ENCODE measurements around the gene SH3GLB2. TPM values are rescaled to one million over a fixed set of nuclear protein-coding genes. Genes with fewer than 3 reads are reported as not detected.
"Not testable (repeated sequence)": the region's sequence is repeated elsewhere in the genome, so short reads cannot be mapped to it uniquely, and the experiment has no call there.

Gene SH3GLB2
- total RNA-seq, 1 experiment from 2014 or later: 80.1 TPM

GRCh38 chr9:129036241-129036922 lies 8.3 kb upstream of the SH3GLB2 start, which contains the start of gene MIGA2:
TSS of gene MIGA2 (plus strand) at chr9:129036626. CDS start at chr9:129040595, 3,969 bp downstream.
- peak; percentile 99 for DNase-seq

DNA sequence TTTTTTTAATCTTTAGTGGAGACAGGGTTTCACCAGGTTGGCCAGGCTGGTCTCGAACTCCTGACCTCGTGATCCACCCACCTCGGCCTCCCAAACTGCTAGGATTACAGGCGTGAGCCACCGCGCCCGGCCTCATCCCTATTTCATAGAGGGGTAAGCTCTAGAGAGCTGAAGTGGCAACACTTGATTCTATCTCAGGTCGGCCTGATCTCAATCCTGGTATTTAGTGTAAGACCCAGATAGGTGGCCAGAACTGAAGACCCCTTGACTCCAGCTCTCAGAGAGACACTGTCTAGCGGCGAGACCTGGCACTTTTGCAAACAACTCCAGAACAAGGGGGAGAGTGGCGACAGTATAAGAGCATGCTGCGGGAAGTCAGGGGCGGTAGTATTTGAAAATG lies 7.7 kb upstream of the SH3GLB2 start:
- not testable (repeated sequence) for H3K27me3 ChIP-seq (ENCODE audit: control insufficient read depth, insufficient read depth, low read length); H3K36me3 ChIP-seq (replicated peaks; ENCODE audit: control insufficient read depth, insufficient read depth, low read length)
- peak overlapping the region; percentile 24 for H3K4me3 ChIP-seq (ENCODE audit: insufficient read depth, low read depth, low read length)

More at GRCh38 chr9:129036241-129036922, 8.3 kb upstream of the SH3GLB2 start, which contains the start of gene MIGA2:
- no peaks in the 10 kb centered on the region; the same call in 1 of the 2 replicates for H3K36me3 ChIP-seq (replicated peaks; ENCODE audit: control insufficient read depth, insufficient read depth, low read length)
- H3K27me3 ChIP-seq (ENCODE audit: control insufficient read depth, insufficient read depth, low read length): no peaks in the 10 kb centered on the region
- peak within 1 kb of the TSS; percentile 91 for H3K4me3 ChIP-seq (ENCODE audit: insufficient read depth, low read depth, low read length)

DNA sequence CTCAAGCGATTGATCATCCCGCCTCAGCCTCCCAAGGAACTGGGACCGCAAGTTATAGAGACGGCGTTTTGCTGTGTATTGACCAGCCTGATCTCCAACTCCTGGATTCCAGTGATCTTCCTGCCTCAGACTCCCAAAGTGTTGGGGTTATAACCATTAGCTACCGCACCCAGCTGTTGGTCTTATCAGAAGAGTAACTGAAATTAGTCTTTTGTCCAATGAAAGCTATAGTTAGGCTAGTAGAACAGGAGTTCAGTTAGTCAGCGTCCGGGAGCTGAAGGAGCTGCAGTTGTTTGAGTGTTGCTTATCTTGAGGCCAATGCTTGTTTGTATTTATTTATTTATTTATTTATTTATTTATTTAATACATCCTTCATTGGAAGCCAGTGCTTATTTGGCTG lies 5.1 kb upstream of the SH3GLB2 start:
- Histone ChIP-seq H3K27me3 (ENCODE audit: control insufficient read depth, insufficient read depth, low read length) (no peaks in the 10 kb centered on the region), H3K36me3 (replicated peaks; ENCODE audit: control insufficient read depth, insufficient read depth, low read length) (no peaks in the 10 kb centered on the region), H3K4me3 (ENCODE audit: insufficient read depth, low read depth, low read length) (no peak overlapping the region)
- DNase-seq: no peak

More for the DNA sequence above, 7.7 kb upstream of the SH3GLB2 start:
- not testable (repeated sequence) for DNase-seq

- no peaks in the 10 kb centered on the region for H3K36me3 ChIP-seq (replicated peaks; ENCODE audit: control insufficient read depth, insufficient read depth, low read length)
- H3K27me3 ChIP-seq (ENCODE audit: control insufficient read depth, insufficient read depth, low read length): no peaks in the 10 kb centered on the region
- no peak overlapping the region for H3K4me3 ChIP-seq (ENCODE audit: insufficient read depth, low read depth, low read length)
- peak; percentile 13 for DNase-seq
These were observed 4.5 kb upstream of the SH3GLB2 start for GRCh38 chr9:129032541-129033159.

DNA sequence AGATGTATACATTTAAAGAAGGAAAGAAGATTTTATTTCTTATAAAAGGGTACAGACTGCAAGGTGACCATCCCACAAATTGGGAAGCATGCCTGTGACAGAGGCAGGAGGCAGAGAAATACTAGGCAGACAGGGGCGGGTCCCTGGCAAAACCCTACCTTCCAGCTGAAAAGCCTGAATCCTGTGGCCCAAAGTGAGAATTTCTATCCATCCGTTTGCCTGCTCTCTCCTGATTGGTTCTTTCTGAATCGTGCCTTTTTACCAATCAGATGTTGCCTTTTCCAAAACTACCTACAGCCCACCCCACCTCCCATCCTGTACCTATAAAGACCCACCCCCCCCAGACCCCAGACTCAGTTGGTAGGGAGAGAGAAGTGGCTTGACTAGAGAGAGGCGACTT lies 3.4 kb upstream of the SH3GLB2 start:
- no peak for DNase-seq
- Histone ChIP-seq H3K36me3 (replicated peaks; ENCODE audit: control insufficient read depth, insufficient read depth, low read length) (no peaks in the 10 kb centered on the region), H3K4me3 (ENCODE audit: insufficient read depth, low read depth, low read length) (no peak overlapping the region), H3K27me3 (ENCODE audit: control insufficient read depth, insufficient read depth, low read length) (no peaks in the 10 kb centered on the region)

DNA sequence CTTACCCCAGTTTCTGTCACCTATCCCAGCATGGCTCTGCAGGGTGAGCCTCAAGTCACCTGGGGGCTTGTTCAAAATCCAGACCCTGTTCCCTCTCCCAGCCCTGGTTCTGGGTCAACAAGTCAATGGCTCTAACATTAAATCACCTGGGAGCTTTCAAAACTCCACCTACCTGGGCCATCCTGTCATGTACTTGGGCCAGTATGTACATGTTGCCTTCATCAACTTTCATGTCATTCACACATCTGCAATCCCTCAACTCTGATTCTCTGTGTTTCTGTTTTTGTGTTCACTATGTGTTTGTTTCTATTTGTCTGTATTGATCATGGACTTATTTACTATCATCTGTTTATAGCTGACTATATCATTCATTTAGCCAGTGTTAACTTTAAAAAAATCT lies 2.1 kb upstream of the SH3GLB2 start:
- no peak for DNase-seq
- H3K36me3 ChIP-seq (replicated peaks; ENCODE audit: control insufficient read depth, insufficient read depth, low read length): no peaks in the 10 kb centered on the region; the same call in 1 of the 2 replicates
- no peaks in the 10 kb centered on the region for H3K27me3 ChIP-seq (ENCODE audit: control insufficient read depth, insufficient read depth, low read length)
- H3K4me3 ChIP-seq (ENCODE audit: insufficient read depth, low read depth, low read length): no peak overlapping the region

DNA sequence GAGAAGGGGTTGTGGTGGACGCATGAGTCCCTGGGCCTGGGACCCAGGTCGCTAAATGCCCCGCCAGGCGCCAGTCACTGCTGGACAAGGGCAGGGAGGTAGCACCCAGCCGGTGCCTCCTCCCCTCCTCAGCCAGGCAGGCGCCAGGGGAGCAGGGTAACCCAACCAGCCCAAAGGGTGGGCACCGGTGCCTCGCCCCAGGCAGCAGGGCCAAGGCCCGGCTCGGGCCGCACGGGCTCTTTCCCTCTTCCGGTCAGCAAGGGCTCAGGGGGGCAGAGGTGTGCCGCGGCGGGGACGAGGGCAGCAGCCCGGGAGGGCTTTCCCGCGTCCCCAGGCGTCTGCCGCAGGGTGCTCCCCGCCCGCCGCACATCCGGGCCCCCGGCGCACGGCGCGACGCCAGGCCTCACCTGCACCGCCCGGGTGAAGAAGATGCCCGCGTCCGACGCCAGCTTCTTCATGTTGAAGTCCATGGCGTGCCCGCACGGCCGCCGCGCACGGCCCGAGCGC lies 393 bp downstream of the SH3GLB2 start:
- peak overlapping the region; percentile 87 for H3K4me3 ChIP-seq (ENCODE audit: insufficient read depth, low read depth, low read length)
- no peaks in the 10 kb centered on the region for H3K27me3 ChIP-seq (ENCODE audit: control insufficient read depth, insufficient read depth, low read length)
- DNase-seq: no peak
- H3K36me3 ChIP-seq (replicated peaks; ENCODE audit: control insufficient read depth, insufficient read depth, low read length): no peaks in the 10 kb centered on the region; the same call in 1 of the 2 replicates

GRCh38 chr9:129027224-129027684 lies 877 bp downstream of the SH3GLB2 start:
- Histone ChIP-seq H3K4me3 (ENCODE audit: insufficient read depth, low read depth, low read length) (peak overlapping the region; percentile 87), H3K27me3 (ENCODE audit: control insufficient read depth, insufficient read depth, low read length) (no peaks in the 10 kb centered on the region), H3K36me3 (replicated peaks; ENCODE audit: control insufficient read depth, insufficient read depth, low read length) (no peaks in the 10 kb centered on the region; the same call in 1 of the 2 replicates)
- peak; percentile 69 for DNase-seq

- Histone ChIP-seq H3K36me3 (replicated peaks; ENCODE audit: control insufficient read depth, insufficient read depth, low read length) (peaks cover 1% of the 10 kb centered on the region), H3K27me3 (ENCODE audit: control insufficient read depth, insufficient read depth, low read length) (no peaks in the 10 kb centered on the region), H3K4me3 (ENCODE audit: insufficient read depth, low read depth, low read length) (peak overlapping the region; percentile 87)
- peak; percentile 89 for DNase-seq
These were observed 1.5 kb downstream of the SH3GLB2 start for GRCh38 chr9:129026442-129027223.

GRCh38 chr9:129023908-129024233 lies 4.3 kb downstream of the SH3GLB2 start:
- Histone ChIP-seq H3K4me3 (ENCODE audit: insufficient read depth, low read depth, low read length) (no peak overlapping the region), H3K36me3 (replicated peaks; ENCODE audit: control insufficient read depth, insufficient read depth, low read length) (peaks cover 1% of the 10 kb centered on the region), H3K27me3 (ENCODE audit: control insufficient read depth, insufficient read depth, low read length) (no peaks in the 10 kb centered on the region)
- DNase-seq: no peak

DNA sequence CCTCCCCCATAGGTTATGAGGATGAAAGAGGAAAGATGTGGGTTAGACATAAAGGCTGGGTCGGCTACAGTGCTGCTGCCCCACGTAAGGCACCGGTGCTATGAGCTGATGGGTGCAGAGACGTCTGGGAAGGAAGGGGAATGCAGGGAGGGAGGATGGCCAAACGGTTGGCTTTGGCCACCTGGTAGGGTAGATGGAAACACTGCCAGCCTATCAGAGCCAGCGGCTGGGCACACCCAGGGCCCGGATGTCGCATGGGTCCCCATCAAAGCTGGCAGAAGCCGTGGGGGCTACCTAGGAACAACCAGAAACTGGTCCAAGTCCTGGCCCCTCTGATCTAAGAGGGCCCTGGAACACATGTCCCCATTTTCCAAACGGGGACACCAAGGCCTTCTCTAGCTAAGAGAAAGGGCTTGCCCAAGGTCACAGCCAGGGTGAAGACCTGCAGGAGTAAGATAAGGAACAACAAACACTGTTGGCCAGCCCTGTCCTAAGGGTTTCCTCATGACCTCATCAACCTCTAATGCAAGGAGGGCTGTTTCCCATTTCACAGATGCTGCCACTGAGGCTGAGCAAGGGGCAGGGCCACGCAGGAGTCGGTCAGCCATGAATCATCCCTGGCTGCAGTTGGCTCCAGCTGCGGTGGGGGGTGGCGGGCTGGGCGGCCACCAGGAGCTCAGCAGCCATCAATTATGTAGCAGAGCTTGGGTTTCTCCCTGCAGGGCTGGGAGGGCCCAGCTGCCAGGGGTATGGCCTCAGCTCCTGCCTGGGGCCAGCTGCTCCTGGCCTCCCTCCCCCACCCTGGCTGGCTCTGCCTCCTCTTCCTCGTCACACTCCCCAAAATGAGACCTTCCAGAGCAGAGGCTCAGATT lies 4.9 kb downstream of the SH3GLB2 start:
- no peak overlapping the region for H3K4me3 ChIP-seq (ENCODE audit: insufficient read depth, low read depth, low read length)
- DNase-seq: peak; percentile 79
- H3K36me3 ChIP-seq (replicated peaks; ENCODE audit: control insufficient read depth, insufficient read depth, low read length): peaks cover 1% of the 10 kb centered on the region
- no peaks in the 10 kb centered on the region for H3K27me3 ChIP-seq (ENCODE audit: control insufficient read depth, insufficient read depth, low read length)

- no peak overlapping the region for H3K4me3 ChIP-seq (ENCODE audit: insufficient read depth, low read depth, low read length)
- no peaks in the 10 kb centered on the region for H3K27me3 ChIP-seq (ENCODE audit: control insufficient read depth, insufficient read depth, low read length)
- DNase-seq: no peak
- H3K36me3 ChIP-seq (replicated peaks; ENCODE audit: control insufficient read depth, insufficient read depth, low read length): peaks cover 1% of the 10 kb centered on the region
These were observed 6.1 kb downstream of the SH3GLB2 start for GRCh38 chr9:129022037-129022436.

DNA sequence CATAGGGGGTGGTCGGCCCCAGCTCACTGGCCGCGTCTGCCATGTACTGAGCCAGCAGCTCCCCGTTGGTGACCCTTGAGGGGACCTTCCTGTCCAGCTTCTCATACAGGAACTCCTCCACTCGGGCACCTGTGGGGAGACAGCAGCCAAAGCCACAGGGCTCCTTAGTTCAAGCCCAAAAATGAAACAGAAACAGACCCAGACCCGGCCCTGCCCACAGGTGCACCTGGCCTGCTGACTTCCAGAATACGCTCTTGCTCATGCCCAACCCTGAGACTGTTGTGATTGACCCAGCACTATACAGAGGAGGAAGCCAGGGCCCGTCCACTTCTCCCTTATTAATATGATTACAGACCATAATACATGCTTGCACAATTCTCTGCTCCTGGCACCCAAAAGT lies 7.0 kb downstream of the SH3GLB2 start:
- H3K36me3 ChIP-seq (replicated peaks; ENCODE audit: control insufficient read depth, insufficient read depth, low read length): peaks cover 1% of the 10 kb centered on the region
- H3K4me3 ChIP-seq (ENCODE audit: insufficient read depth, low read depth, low read length): no peak overlapping the region
- H3K27me3 ChIP-seq (ENCODE audit: control insufficient read depth, insufficient read depth, low read length): no peaks in the 10 kb centered on the region
- DNase-seq: no peak

- no peak for DNase-seq
- Histone ChIP-seq H3K27me3 (ENCODE audit: control insufficient read depth, insufficient read depth, low read length) (no peaks in the 10 kb centered on the region), H3K36me3 (replicated peaks; ENCODE audit: control insufficient read depth, insufficient read depth, low read length) (peaks cover 16% of the 10 kb centered on the region), H3K4me3 (ENCODE audit: insufficient read depth, low read depth, low read length) (no peak overlapping the region)
These were observed 13.5 kb downstream of the SH3GLB2 start for GRCh38 chr9:129014608-129015007.
